Urinary bladder (tissue), 4 donors: ENCODE data around the gene SLC7A10. TPM values are rescaled to one million over a fixed set of nuclear protein-coding genes. Genes with fewer than 3 reads are reported as not detected.
"Not testable (repeated sequence)": the region's sequence is repeated elsewhere in the genome, so short reads cannot be mapped to it uniquely, and the experiment has no call there.

ENCODE experiments used
- DNase-seq: peaks from one replicate; pipeline ENCODE4 v3.0.0-alpha.2; 2015; ENCODE audit errors: extremely low spot score
- H3K27ac ChIP-seq: one replicate; pipeline ENCODE4 v1.5.1; 2013; ENCODE audit warnings: low read depth, mild to moderate bottlenecking, moderate library complexity
- H3K36me3 ChIP-seq: one replicate; pipeline ENCODE4 v1.6.1; 2013; ENCODE audit warnings: mild to moderate bottlenecking, moderate library complexity; ENCODE audit not compliant: insufficient read depth
- H3K4me1 ChIP-seq: one replicate; pipeline ENCODE4 v1.6.1; 2013; ENCODE audit warnings: mild to moderate bottlenecking, moderate library complexity; ENCODE audit not compliant: insufficient read depth
- H3K4me3 ChIP-seq: one replicate; pipeline ENCODE4 v1.5.1; 2013; ENCODE audit warnings: low read depth, low read length
- WGBS: extraction: QIAGEN DNeasy Blood & Tissue Kit; methylation state at CpG from one replicate; pipeline ENCODE4 v1.1.7; 2013; 5-methylcytosine and 5-hydroxymethylcytosine counted together
- polyA plus RNA-seq: library from polyadenylated mRNA; stranded (reverse); fragments of 200-250 nt; gene quantifications from one replicate; pipeline ENCODE4 v1.2.3, GENCODE V29; 2013
- total RNA-seq: library from RNA; depleted of rRNA; stranded (reverse); fragments of >200 nt; gene quantifications from one replicate; pipeline ENCODE4 v1.2.3, GENCODE V29; 2014
- donor health status: healthy with polysubstance abuse.
- donor health status: healthy.

Gene SLC7A10
- total and polyA plus RNA-seq, 2 donors, result 1.1 to 2.2 TPM

GRCh38 chr19:33211794-33212435 lies 13.7 kb downstream of the SLC7A10 start:
- 65% methylated on average over 17 of the region's 17 CpGs for WGBS
- Histone ChIP-seq H3K36me3 (no peaks in the 10 kb centered on the region), H3K4me1 (no peaks in the 10 kb centered on the region), H3K4me3 (no peak overlapping the region), H3K27ac (no peak overlapping the region)
- DNase-seq, result peak; percentile 21

GRCh38 chr19:33210266-33210940 lies 15.2 kb downstream of the SLC7A10 start:
- Histone ChIP-seq H3K27ac (no peak overlapping the region), H3K4me1 (no peaks in the 10 kb centered on the region), H3K4me3 (no peak overlapping the region), H3K36me3 (no peaks in the 10 kb centered on the region)
- WGBS, result 91% methylated on average over 22 of the region's 22 CpGs
- no peak for DNase-seq

GRCh38 chr19:33209850-33210230 lies 15.8 kb downstream of the SLC7A10 start:
- 94% methylated on average over 7 of the region's 7 CpGs for WGBS
- not testable (repeated sequence) for H3K27ac ChIP-seq, H3K36me3 ChIP-seq, DNase-seq, H3K4me3 ChIP-seq, H3K4me1 ChIP-seq

GRCh38 chr19:33208904-33209849 lies 16.5 kb downstream of the SLC7A10 start:
- 79% methylated on average over 24 of the region's 24 CpGs for WGBS
- H3K27ac ChIP-seq, result no peak overlapping the region
- H3K4me3 ChIP-seq, result no peak overlapping the region
- H3K36me3 ChIP-seq, result no peaks in the 10 kb centered on the region
- DNase-seq, result no peak
- H3K4me1 ChIP-seq, result no peaks in the 10 kb centered on the region

GRCh38 chr19:33208371-33208895 lies 17.2 kb downstream of the SLC7A10 start:
- Histone ChIP-seq H3K4me3 (no peak overlapping the region), H3K27ac (no peak overlapping the region), H3K36me3 (no peaks in the 10 kb centered on the region), H3K4me1 (no peaks in the 10 kb centered on the region)
- no peak for DNase-seq
- 73% methylated on average over 11 of the region's 11 CpGs for WGBS

GRCh38 chr19:33207903-33208302 lies 17.7 kb downstream of the SLC7A10 start:
- H3K27ac ChIP-seq, result no peak overlapping the region
- no peaks in the 10 kb centered on the region for H3K36me3 ChIP-seq
- WGBS, result 88% methylated on average over 9 of the region's 9 CpGs
- H3K4me3 ChIP-seq, result no peak overlapping the region
- no peak for DNase-seq
- no peaks in the 10 kb centered on the region for H3K4me1 ChIP-seq

GRCh38 chr19:33207040-33207620 lies 18.5 kb downstream of the SLC7A10 start:
- DNase-seq, result no peak
- 91% methylated on average over 38 of the region's 38 CpGs for WGBS
- Histone ChIP-seq H3K4me3 (no peak overlapping the region), H3K27ac (no peak overlapping the region), H3K4me1 (no peaks in the 10 kb centered on the region), H3K36me3 (no peaks in the 10 kb centered on the region)

- Histone ChIP-seq H3K4me1 (no peaks in the 10 kb centered on the region), H3K27ac (no peak overlapping the region), H3K4me3 (no peak overlapping the region), H3K36me3 (no peaks in the 10 kb centered on the region)
- WGBS, result 95% methylated on average over 38 of the region's 38 CpGs
- DNase-seq, result no peak
Observed at GRCh38 chr19:33206261-33207039, 19.2 kb downstream of the SLC7A10 start.

- Histone ChIP-seq H3K27ac (no peak overlapping the region), H3K4me1 (no peaks in the 10 kb centered on the region), H3K4me3 (no peak overlapping the region), H3K36me3 (no peaks in the 10 kb centered on the region)
- DNase-seq, result no peak
- 96% methylated on average over 64 of the region's 64 CpGs for WGBS
Observed at GRCh38 chr19:33205531-33206260, 20.0 kb downstream of the SLC7A10 start.

GRCh38 chr19:33205110-33205509 lies 20.5 kb downstream of the SLC7A10 start:
- H3K27ac ChIP-seq, result no peak overlapping the region
- H3K4me3 ChIP-seq, result no peak overlapping the region
- no peak for DNase-seq
- H3K36me3 ChIP-seq, result no peaks in the 10 kb centered on the region
- WGBS, result 94% methylated on average over 27 of the region's 27 CpGs
- no peaks in the 10 kb centered on the region for H3K4me1 ChIP-seq

- H3K27ac ChIP-seq, result no peak overlapping the region
- DNase-seq, result no peak
- no peak overlapping the region for H3K4me3 ChIP-seq
- no peaks in the 10 kb centered on the region for H3K36me3 ChIP-seq
- 88% methylated on average over 32 of the region's 32 CpGs for WGBS
- H3K4me1 ChIP-seq, result no peaks in the 10 kb centered on the region
Observed at GRCh38 chr19:33204136-33204973, 21.3 kb downstream of the SLC7A10 start.
